ENCODE measurements around the gene ANKRD17.
A peak's percentile ranks its signal among the peaks of the same experiment; 100 is the strongest.

GRCh38 chr4:73068491-73069337 lies 189.9 kb downstream of the ANKRD17 start:
- TF ChIP-seq CTCF (IDR thresholded peaks at IDR 0.05) (no peak), TAF1 (IDR thresholded peaks at IDR 0.05; ENCODE audit: borderline replicate concordance, low read depth, low read length) (no peak), RAD21 (IDR thresholded peaks at IDR 0.05; ENCODE audit: low read length) (no peak), EP300 (IDR thresholded peaks at IDR 0.05; ENCODE audit: borderline replicate concordance in 1 of 2, low read depth in 1 of 2, low read length in 1 of 2) (no peak), GABPA (IDR thresholded peaks at IDR 0.05; ENCODE audit: low read depth) (peak; percentile 33; the same call in 1 of the 2 replicates), IRF3 (IDR thresholded peaks at IDR 0.05; ENCODE audit: low read depth, low read length) (no peak), SMC3 (IDR thresholded peaks at IDR 0.05; ENCODE audit: low read depth, low read length) (no peak), EZH2phosphoT487 (IDR thresholded peaks at IDR 0.05; ENCODE audit: borderline replicate concordance, low read depth) (no peak), NRF1 (IDR thresholded peaks at IDR 0.05; ENCODE audit: low read depth, low read length) (no peak), SIN3A (IDR thresholded peaks at IDR 0.05; ENCODE audit: borderline replicate concordance, low read depth, low read length) (no peak), PBX3 (IDR thresholded peaks at IDR 0.05) (no peak), RFX5 (IDR thresholded peaks at IDR 0.05; ENCODE audit: low read length) (no peak)

Data from SK-N-SH (cell line).